H9 (cell line): ENCODE data around the gene SMCP. TPM values are rescaled to one million over a fixed set of nuclear protein-coding genes. Genes with fewer than 3 reads are reported as not detected.

Experiments
- DNase-seq: peaks from one replicate; pipeline ENCODE4 v3.0.0-alpha.2; 2017
- H2AFZ ChIP-seq: one replicate; pipeline ENCODE4 v1.6.1; 2013; ENCODE audit warnings: mild to moderate bottlenecking, low read length, control low read depth, moderate library complexity
- H2AK5ac ChIP-seq: 2 replicates; pipeline ENCODE4 v1.6.1; 2013; ENCODE audit warnings: low read length, control low read depth, mixed read lengths; ENCODE audit not compliant: insufficient read length
- H2BK120ac ChIP-seq: one replicate; pipeline ENCODE4 v1.6.1; 2013; ENCODE audit warnings: low read depth, mild to moderate bottlenecking, low read length, control low read depth, inconsistent platforms; ENCODE audit not compliant: poor library complexity, severe bottlenecking
- H2BK12ac ChIP-seq: 2 replicates; pipeline ENCODE4 v1.6.1; 2013; ENCODE audit warnings: low read length, control low read depth, mixed read lengths, low read depth; ENCODE audit not compliant: insufficient read length
- H2BK15ac ChIP-seq: 2 replicates; pipeline ENCODE4 v1.6.1; 2013; ENCODE audit warnings: low read depth, low read length, control low read depth
- H2BK20ac ChIP-seq: one replicate; pipeline ENCODE4 v1.6.1; 2013; ENCODE audit warnings: low read depth, mild to moderate bottlenecking, low read length, control low read depth, inconsistent platforms; ENCODE audit not compliant: poor library complexity, severe bottlenecking
- H2BK5ac ChIP-seq: 2 replicates; pipeline ENCODE4 v1.6.1; 2013; ENCODE audit warnings: low read length, control low read depth, mixed read lengths; ENCODE audit not compliant: insufficient read length
- H3K14ac ChIP-seq: 2 replicates; pipeline ENCODE4 v1.6.1; 2013; ENCODE audit warnings: low read length, control low read depth; ENCODE audit not compliant: insufficient read depth
- H3K18ac ChIP-seq: 2 replicates; pipeline ENCODE4 v1.6.1; 2013; ENCODE audit warnings: low read depth, mild to moderate bottlenecking, mixed read lengths, low read length, control low read depth; ENCODE audit not compliant: insufficient read length
- H3K23ac ChIP-seq: 2 replicates; pipeline ENCODE4 v1.6.1; 2013; ENCODE audit warnings: low read length, control low read depth, mixed read lengths, low read depth; ENCODE audit not compliant: insufficient read length
- H3K23me2 ChIP-seq: 2 replicates; pipeline ENCODE4 v1.6.1; 2013; ENCODE audit warnings: low read depth, mild to moderate bottlenecking, mixed read lengths, low read length, control low read depth; ENCODE audit not compliant: insufficient read length, poor library complexity, severe bottlenecking
- H3K27ac ChIP-seq: 2 replicates; pipeline ENCODE4 v1.5.1; 2013; ENCODE audit warnings: low read length, control low read depth, mixed read lengths, low read depth; ENCODE audit not compliant: insufficient read length
- H3K27me3 ChIP-seq: 2 replicates; pipeline ENCODE4 v1.6.1; 2013; ENCODE audit warnings: low read length, control low read depth, inconsistent platforms; ENCODE audit not compliant: insufficient read depth
- H3K4ac ChIP-seq: 2 replicates; pipeline ENCODE4 v1.6.1; 2013; ENCODE audit warnings: low read depth, mild to moderate bottlenecking, control low read depth, inconsistent platforms, low read length, moderate library complexity
- H3K4me1 ChIP-seq: 2 replicates; pipeline ENCODE4 v1.6.1; 2013; ENCODE audit warnings: low read length, control low read depth, inconsistent platforms; ENCODE audit not compliant: insufficient read depth
- H3K4me2 ChIP-seq: 2 replicates; pipeline ENCODE4 v1.6.1; 2013; ENCODE audit warnings: low read length, control low read depth, mixed read lengths; ENCODE audit not compliant: insufficient read length, insufficient read depth
- H3K56ac ChIP-seq: 2 replicates; pipeline ENCODE4 v1.6.1; 2013; ENCODE audit warnings: low read depth, mild to moderate bottlenecking, mixed read lengths, low read length, control low read depth; ENCODE audit not compliant: insufficient read length
- H3K79me1 ChIP-seq: 2 replicates; pipeline ENCODE4 v1.6.1; 2013; ENCODE audit warnings: low read depth, mild to moderate bottlenecking, moderate library complexity, low read length, control low read depth, inconsistent platforms; ENCODE audit not compliant: insufficient read depth, poor library complexity, severe bottlenecking
- H3K79me2 ChIP-seq: 2 replicates; pipeline ENCODE4 v1.6.1; 2013; ENCODE audit warnings: low read length, control low read depth, inconsistent platforms; ENCODE audit not compliant: insufficient read depth
- H3K9ac ChIP-seq: 2 replicates; pipeline ENCODE4 v1.6.1; 2013; ENCODE audit warnings: low read length, control low read depth, mixed read lengths; ENCODE audit not compliant: insufficient read length; ENCODE audit errors: extremely low read depth
- H3K9me3 ChIP-seq: one replicate; pipeline ENCODE4 v1.6.1; 2013; ENCODE audit warnings: low read depth, low read length, inconsistent platforms; ENCODE audit not compliant: control insufficient read depth
- H3T11ph ChIP-seq: one replicate; pipeline ENCODE4 v1.6.1; 2013; ENCODE audit warnings: mild to moderate bottlenecking, low read length, control low read depth, inconsistent platforms
- H4K20me1 ChIP-seq: one replicate; pipeline ENCODE4 v1.6.1; 2013; ENCODE audit not compliant: control insufficient read depth, insufficient read length, insufficient read depth
- H4K5ac ChIP-seq: 2 replicates; pipeline ENCODE4 v1.6.1; 2013; ENCODE audit warnings: low read depth, mild to moderate bottlenecking, mixed read lengths, low read length, control low read depth; ENCODE audit not compliant: insufficient read length
- H4K8ac ChIP-seq: replicated peaks from 2 replicates; pipeline ENCODE4 v1.6.1; 2013; ENCODE audit warnings: low read length, control low read depth, mixed read lengths, low read depth; ENCODE audit not compliant: insufficient read length
- H4K91ac ChIP-seq: 2 replicates; pipeline ENCODE4 v1.6.1; 2013; ENCODE audit warnings: low read depth, mild to moderate bottlenecking, moderate library complexity, mixed read lengths, low read length, control low read depth; ENCODE audit not compliant: insufficient read length
- H3K27ac Mint-ChIP-seq, 3 experiments: 2 replicates in 2 of 3; 3 replicates in 1 of 3; pipeline ENCODE4 v1.8.0; 2020 to 2021; ENCODE audit warnings: mixed read lengths in 3 of 3, mild to moderate bottlenecking in 1 of 3, moderate library complexity in 1 of 3
- H3K27me3 Mint-ChIP-seq: 2 replicates; pipeline ENCODE4 v1.8.0; 2021; ENCODE audit warnings: low read depth, mild to moderate bottlenecking, moderate library complexity, mixed read lengths
- H3K36me3 Mint-ChIP-seq, 3 experiments: 2 replicates in 2 of 3; 3 replicates in 1 of 3; pipeline ENCODE4 v1.8.0; 2020 to 2021; ENCODE audit warnings: low read depth in 3 of 3, mixed read lengths in 3 of 3; ENCODE audit not compliant: insufficient read depth in 1 of 3
- H3K4me1 Mint-ChIP-seq, 2 experiments: 2 replicates each; pipeline ENCODE4 v1.8.0; 2020; ENCODE audit warnings: mixed read lengths in 2 of 2
- H3K4me3 Mint-ChIP-seq, 2 experiments: 2 replicates in 1 of 2; 3 replicates in 1 of 2; pipeline ENCODE4 v1.8.0; 2020 to 2021; ENCODE audit warnings: mild to moderate bottlenecking in 2 of 2, mixed read lengths in 2 of 2, moderate library complexity in 1 of 2
- H3K9me3 Mint-ChIP-seq, 2 experiments: 2 replicates in 1 of 2; 3 replicates in 1 of 2; pipeline ENCODE4 v1.8.0; 2020; ENCODE audit warnings: mild to moderate bottlenecking in 2 of 2, mixed read lengths in 2 of 2, moderate library complexity in 1 of 2
- WGBS: extraction: QIAGEN DNeasy Blood & Tissue Kit; methylation state at CpG from one replicate; pipeline ENCODE4 v1.1.7; 2013; ENCODE audit warnings: missing lambda C conversion rate, low lambda C conversion rate, mixed read lengths; ENCODE audit not compliant: insufficient read length; ENCODE audit errors: extremely low coverage; 5-methylcytosine and 5-hydroxymethylcytosine counted together
- total RNA-seq: library from RNA; stranded (reverse); gene quantifications from 2 replicates; pipeline ENCODE4 v1.2.1, GENCODE V29; 2021
- TF ChIP-seq, protein P1 (sequence below): fragments of 200-600 bp; sonication (generic); conservative IDR thresholded peaks from 3 replicates; pipeline ENCODE4 v1.8.0; 2021; ENCODE audit warnings: antibody characterized with exemption, mild to moderate bottlenecking

SMCP gene
- total RNA-seq, 1 experiment from 2014 or later: not detected

DNA sequence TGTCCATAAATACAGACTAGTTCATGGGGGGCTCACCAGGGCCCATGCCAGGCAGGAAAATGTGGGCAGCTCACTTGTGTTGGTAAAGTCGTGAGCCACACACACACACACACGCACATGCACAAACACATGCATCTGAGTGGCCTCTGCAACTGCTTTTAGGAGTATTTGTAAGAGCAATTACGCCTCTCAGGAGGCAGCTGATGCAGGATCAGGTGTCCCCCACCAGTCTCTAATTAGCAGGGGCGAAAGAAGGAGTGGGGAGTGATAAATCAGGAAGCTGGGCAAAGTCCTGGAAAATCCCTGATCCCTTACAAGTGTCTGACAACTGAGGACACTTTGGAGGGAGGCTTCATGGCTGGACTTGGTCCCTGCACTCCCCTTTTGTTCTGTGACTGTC lies 24.5 kb downstream of the SMCP start:
- H3K9me3 Mint-ChIP-seq: peaks cover 68 to 85% of the 10 kb centered on the region in 2 experiments
- H3K79me2 ChIP-seq: no peaks in the 10 kb centered on the region
- no peak overlapping the region for H3K18ac ChIP-seq
- no peaks in the 10 kb centered on the region for H3K9me3 ChIP-seq
- no peak overlapping the region for H3T11ph ChIP-seq
- H3K14ac ChIP-seq: no peak overlapping the region
- H3K9ac ChIP-seq: no peak overlapping the region
- no peak overlapping the region for H3K27ac ChIP-seq
- H3K36me3 Mint-ChIP-seq: peaks cover 0 to 25% (median 0%) of the 10 kb centered on the region in 3 experiments; a peak in 3 of 7 replicates
- H3K4me1 Mint-ChIP-seq: no peaks in the 10 kb centered on the region
- WGBS: no CpG with 5 or more reads among the region's 4 CpGs
- H2AK5ac ChIP-seq: no peak overlapping the region
- no peak overlapping the region for H3K56ac ChIP-seq
- no peak overlapping the region for H3K27ac Mint-ChIP-seq
- H3K23me2 ChIP-seq: no peaks in the 10 kb centered on the region
- no peak overlapping the region for H3K23ac ChIP-seq
- no peak overlapping the region for H4K91ac ChIP-seq
- no peak overlapping the region for H3K4me2 ChIP-seq
- peaks cover 7% of the 10 kb centered on the region for H3K27me3 Mint-ChIP-seq
- H3K4me3 Mint-ChIP-seq: no peak overlapping the region
- no peak overlapping the region for H2BK15ac ChIP-seq
- H4K5ac ChIP-seq: no peak overlapping the region
- no peaks in the 10 kb centered on the region for H4K20me1 ChIP-seq
- no peak overlapping the region for H2BK12ac ChIP-seq
- no peak for DNase-seq
- TF ChIP-seq, protein P1, sequence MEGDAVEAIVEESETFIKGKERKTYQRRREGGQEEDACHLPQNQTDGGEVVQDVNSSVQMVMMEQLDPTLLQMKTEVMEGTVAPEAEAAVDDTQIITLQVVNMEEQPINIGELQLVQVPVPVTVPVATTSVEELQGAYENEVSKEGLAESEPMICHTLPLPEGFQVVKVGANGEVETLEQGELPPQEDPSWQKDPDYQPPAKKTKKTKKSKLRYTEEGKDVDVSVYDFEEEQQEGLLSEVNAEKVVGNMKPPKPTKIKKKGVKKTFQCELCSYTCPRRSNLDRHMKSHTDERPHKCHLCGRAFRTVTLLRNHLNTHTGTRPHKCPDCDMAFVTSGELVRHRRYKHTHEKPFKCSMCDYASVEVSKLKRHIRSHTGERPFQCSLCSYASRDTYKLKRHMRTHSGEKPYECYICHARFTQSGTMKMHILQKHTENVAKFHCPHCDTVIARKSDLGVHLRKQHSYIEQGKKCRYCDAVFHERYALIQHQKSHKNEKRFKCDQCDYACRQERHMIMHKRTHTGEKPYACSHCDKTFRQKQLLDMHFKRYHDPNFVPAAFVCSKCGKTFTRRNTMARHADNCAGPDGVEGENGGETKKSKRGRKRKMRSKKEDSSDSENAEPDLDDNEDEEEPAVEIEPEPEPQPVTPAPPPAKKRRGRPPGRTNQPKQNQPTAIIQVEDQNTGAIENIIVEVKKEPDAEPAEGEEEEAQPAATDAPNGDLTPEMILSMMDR: no peak
- H3K27me3 ChIP-seq: no peaks in the 10 kb centered on the region
- no peak overlapping the region for H2BK20ac ChIP-seq
- no peak overlapping the region for H2BK5ac ChIP-seq
- no peak overlapping the region for H3K4ac ChIP-seq
- H2BK120ac ChIP-seq: no peak overlapping the region
- no peaks in the 10 kb centered on the region for H3K79me1 ChIP-seq
- H3K4me1 ChIP-seq: no peaks in the 10 kb centered on the region
- H2AFZ ChIP-seq: no peak overlapping the region
- no peak overlapping the region for H4K8ac ChIP-seq
